Stimulated activated CD8-positive, alpha-beta memory T cell treated with anti-CD3 and anti-CD28 coated beads, Interleukin-15, amount 100 ng/mL, for 48 hours (primary cell): ENCODE data around the gene RNF113A.
"Not testable (repeated sequence)": the region's sequence is repeated elsewhere in the genome, so short reads cannot be mapped to it uniquely, and the experiment has no call there.

ENCODE experiments used
- DNase-seq, 2 donors: peaks; one replicate each; pipeline ENCODE4 v3.0.0-alpha.2; 2020; ENCODE audit warnings: low read depth in 2 of 2

The RNF113A gene

DNA sequence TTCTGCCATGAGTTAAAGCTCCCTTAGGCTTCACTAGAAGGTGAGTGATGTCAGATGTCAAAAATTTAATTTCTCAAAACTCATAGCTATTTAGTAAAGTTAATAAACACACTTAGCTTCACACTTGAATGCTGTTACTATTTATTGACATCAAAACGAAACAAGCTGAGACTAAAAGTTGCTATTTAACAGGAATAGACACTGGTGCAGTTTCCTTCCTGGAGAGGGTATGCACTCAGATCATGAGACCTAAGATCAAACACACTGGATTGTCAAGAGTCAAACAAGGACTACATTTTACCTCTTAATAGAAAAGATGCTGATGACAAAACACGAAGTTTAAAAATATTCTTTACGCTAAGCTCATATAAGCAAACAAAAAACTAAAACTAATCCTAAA is 37.6 kb downstream of the RNF113A start:
- DNase-seq = no peak

DNA sequence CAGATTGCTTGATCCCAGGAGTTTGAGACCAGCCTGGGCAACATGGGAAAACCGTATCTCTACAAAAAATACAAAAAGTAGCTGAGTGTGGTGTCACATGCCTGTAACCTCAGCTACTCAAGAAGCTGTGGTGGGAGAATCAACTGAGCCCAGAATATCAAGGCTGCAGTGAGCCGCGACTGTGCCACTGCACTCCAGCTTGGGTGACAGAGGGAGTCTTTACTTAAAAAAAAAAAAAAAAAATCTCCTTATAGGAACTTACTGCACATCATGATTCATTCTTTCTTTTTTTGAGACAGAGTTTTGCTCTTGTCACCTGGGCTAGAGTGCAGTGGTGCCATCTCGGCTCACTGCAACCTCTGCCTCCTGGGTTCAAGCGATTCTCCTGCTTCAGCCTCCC is 43.1 kb downstream of the RNF113A start:
- no peak for DNase-seq

DNA sequence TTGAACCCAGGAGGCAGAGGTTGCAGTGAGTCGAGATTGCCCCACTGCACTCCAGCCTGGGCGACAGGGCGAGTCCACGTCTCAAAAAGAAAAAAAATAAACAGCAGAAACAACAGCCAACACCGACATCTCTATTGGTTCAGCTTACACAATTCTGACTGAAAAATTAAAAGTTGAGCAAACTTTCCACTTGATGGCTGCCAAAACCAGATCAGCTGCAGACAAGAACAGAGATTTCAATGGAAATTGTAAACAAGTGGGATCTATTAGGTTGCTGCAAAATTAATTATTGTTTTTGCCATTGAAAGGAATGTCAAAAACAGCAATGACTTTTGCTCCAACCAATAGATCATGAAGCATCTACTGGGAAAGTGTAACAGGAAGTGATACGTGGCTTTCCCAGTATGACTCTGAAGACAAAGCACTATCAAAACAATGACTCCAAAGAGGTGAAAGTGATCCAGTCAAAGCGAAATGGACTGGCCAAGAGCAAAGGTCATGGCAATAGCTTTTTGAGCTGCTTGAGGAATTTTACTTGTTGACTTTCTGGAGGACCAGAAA is 45.1 kb downstream of the RNF113A start:
- no peak for DNase-seq

DNA sequence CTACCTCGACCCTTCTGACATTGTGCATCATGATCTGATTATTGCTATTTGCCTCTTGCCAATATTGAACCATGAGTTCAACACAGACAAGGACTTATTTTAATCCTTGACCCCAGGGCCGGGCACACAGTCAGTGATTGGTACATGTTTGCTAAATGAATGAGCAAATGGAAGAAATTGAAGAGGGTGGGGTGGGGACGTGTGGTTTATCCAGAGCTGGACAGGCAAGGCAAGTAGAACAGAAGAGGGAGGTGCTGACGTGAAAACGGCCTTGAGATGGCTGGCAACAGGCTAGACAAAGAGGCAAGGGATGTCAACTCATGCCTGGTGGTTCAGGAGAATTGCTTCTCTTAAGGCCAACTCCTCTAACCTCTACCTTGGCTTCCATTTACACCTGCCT is 47.3 kb downstream of the RNF113A start:
- DNase-seq = not testable (repeated sequence)

DNA sequence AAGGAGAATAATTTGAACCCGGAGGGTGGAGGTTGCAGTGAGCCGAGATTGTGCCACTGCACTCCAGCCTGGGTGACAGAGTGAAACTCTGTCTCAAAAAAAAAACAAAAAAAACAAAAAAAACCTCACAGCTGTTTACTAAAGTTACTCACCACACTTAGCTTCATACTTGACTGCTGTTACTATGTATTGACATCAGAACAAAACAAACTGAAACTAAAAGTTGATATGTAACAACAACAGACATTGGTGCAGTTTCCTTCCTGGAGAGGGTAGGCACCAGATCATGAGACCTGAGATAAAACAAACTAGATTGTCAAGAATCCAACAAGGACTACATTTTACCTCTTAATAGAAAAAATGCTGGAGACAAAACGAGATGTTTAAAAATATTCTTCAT is 49.8 kb downstream of the RNF113A start:
- not testable (repeated sequence) for DNase-seq
